KMS-11 (cell line): ENCODE results near the gene ERMARD.
A peak's percentile ranks its signal among the peaks of the same experiment; 100 is the strongest.

Source experiments
- H2AFZ ChIP-seq: fragments of 200-600 bp; sonication (generic); 2 replicates; pipeline ENCODE4 v1.6.1; 2016; ENCODE audit warnings: antibody characterized with exemption, mixed run types, low read depth
- H3K27ac ChIP-seq: fragments of 200-600 bp; sonication (generic); 2 replicates; pipeline ENCODE4 v1.6.1; 2016; ENCODE audit warnings: mild to moderate bottlenecking, mixed run types
- H3K27me3 ChIP-seq: fragments of 200-600 bp; sonication (generic); 2 replicates; pipeline ENCODE4 v1.6.1; 2017; ENCODE audit warnings: mild to moderate bottlenecking, low read depth, mixed run types, moderate library complexity; ENCODE audit not compliant: insufficient read depth
- H3K36me3 ChIP-seq: fragments of 200-600 bp; sonication (generic); 2 replicates; pipeline ENCODE4 v1.6.1; 2017; ENCODE audit warnings: mild to moderate bottlenecking, mixed run types; ENCODE audit not compliant: insufficient read depth
- H3K4me1 ChIP-seq: fragments of 200-600 bp; sonication (generic); 2 replicates; pipeline ENCODE4 v1.6.1; 2016; ENCODE audit warnings: mild to moderate bottlenecking, low read depth, mixed run types; ENCODE audit not compliant: poor library complexity, severe bottlenecking
- H3K4me2 ChIP-seq: fragments of 200-600 bp; sonication (generic); 2 replicates; pipeline ENCODE4 v1.7.0; 2016; ENCODE audit warnings: mild to moderate bottlenecking, mixed run types
- H3K4me3 ChIP-seq: fragments of 200-600 bp; sonication (generic); IDR thresholded peaks from 2 replicates; pipeline ENCODE4 v1.6.1; 2017; ENCODE audit warnings: low read depth, low read length, mixed read lengths; ENCODE audit not compliant: insufficient read depth
- H3K79me2 ChIP-seq: fragments of 200-600 bp; sonication (generic); 2 replicates; pipeline ENCODE4 v1.6.1; 2016; ENCODE audit warnings: low read depth, mixed run types; ENCODE audit not compliant: insufficient read depth
- H3K9ac ChIP-seq: fragments of 200-600 bp; sonication (generic); 2 replicates; pipeline ENCODE4 v1.6.1; 2016; ENCODE audit warnings: mild to moderate bottlenecking, mixed run types
- H4K20me1 ChIP-seq: fragments of 200-600 bp; sonication (generic); 2 replicates; pipeline ENCODE4 v1.6.1; 2016; ENCODE audit warnings: mild to moderate bottlenecking, mixed run types; ENCODE audit not compliant: insufficient read depth
- TF ChIP-seq, protein P1 (sequence below): fragments of 200-600 bp; sonication (generic); conservative IDR thresholded peaks from 2 replicates; pipeline ENCODE4 v1.6.1; 2017; ENCODE audit warnings: low read depth, mild to moderate bottlenecking, antibody characterized with exemption, low read length, moderate library complexity, mixed read lengths

The ERMARD gene

GRCh38 chr6:169719117-169719516 is 32.3 kb upstream of the ERMARD start:
- H3K9ac ChIP-seq = no peak overlapping the region
- H4K20me1 ChIP-seq = peaks cover 7% of the 10 kb centered on the region; the same call in 1 of the 2 replicates
- no peak overlapping the region for H3K27ac ChIP-seq
- H3K27me3 ChIP-seq = no peaks in the 10 kb centered on the region
- peaks cover 30% of the 10 kb centered on the region for H3K4me1 ChIP-seq
- no peak overlapping the region for H3K4me3 ChIP-seq
- no peak overlapping the region for H2AFZ ChIP-seq
- H3K36me3 ChIP-seq = 0 out of 2 replicates have a peak, but pooled peaks cover 2% of the 10 kb centered on the region
- H3K4me2 ChIP-seq = no peak overlapping the region
- TF ChIP-seq, protein P1, sequence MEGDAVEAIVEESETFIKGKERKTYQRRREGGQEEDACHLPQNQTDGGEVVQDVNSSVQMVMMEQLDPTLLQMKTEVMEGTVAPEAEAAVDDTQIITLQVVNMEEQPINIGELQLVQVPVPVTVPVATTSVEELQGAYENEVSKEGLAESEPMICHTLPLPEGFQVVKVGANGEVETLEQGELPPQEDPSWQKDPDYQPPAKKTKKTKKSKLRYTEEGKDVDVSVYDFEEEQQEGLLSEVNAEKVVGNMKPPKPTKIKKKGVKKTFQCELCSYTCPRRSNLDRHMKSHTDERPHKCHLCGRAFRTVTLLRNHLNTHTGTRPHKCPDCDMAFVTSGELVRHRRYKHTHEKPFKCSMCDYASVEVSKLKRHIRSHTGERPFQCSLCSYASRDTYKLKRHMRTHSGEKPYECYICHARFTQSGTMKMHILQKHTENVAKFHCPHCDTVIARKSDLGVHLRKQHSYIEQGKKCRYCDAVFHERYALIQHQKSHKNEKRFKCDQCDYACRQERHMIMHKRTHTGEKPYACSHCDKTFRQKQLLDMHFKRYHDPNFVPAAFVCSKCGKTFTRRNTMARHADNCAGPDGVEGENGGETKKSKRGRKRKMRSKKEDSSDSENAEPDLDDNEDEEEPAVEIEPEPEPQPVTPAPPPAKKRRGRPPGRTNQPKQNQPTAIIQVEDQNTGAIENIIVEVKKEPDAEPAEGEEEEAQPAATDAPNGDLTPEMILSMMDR = no peak
- H3K79me2 ChIP-seq = peaks cover 63% of the 10 kb centered on the region

GRCh38 chr6:169720207-169720855 is 31.1 kb upstream of the ERMARD start:
- Histone ChIP-seq H3K4me1 (peaks cover 30% of the 10 kb centered on the region), H3K4me2 (no peak overlapping the region), H2AFZ (no peak overlapping the region), H3K9ac (no peak overlapping the region), H4K20me1 (peaks cover 7% of the 10 kb centered on the region; the same call in 1 of the 2 replicates), H3K27ac (no peak overlapping the region), H3K36me3 (0 out of 2 replicates have a peak, but pooled peaks cover 2% of the 10 kb centered on the region), H3K4me3 (no peak overlapping the region), H3K79me2 (peaks cover 63% of the 10 kb centered on the region), H3K27me3 (no peaks in the 10 kb centered on the region)
- TF ChIP-seq, protein P1 = no peak

DNA sequence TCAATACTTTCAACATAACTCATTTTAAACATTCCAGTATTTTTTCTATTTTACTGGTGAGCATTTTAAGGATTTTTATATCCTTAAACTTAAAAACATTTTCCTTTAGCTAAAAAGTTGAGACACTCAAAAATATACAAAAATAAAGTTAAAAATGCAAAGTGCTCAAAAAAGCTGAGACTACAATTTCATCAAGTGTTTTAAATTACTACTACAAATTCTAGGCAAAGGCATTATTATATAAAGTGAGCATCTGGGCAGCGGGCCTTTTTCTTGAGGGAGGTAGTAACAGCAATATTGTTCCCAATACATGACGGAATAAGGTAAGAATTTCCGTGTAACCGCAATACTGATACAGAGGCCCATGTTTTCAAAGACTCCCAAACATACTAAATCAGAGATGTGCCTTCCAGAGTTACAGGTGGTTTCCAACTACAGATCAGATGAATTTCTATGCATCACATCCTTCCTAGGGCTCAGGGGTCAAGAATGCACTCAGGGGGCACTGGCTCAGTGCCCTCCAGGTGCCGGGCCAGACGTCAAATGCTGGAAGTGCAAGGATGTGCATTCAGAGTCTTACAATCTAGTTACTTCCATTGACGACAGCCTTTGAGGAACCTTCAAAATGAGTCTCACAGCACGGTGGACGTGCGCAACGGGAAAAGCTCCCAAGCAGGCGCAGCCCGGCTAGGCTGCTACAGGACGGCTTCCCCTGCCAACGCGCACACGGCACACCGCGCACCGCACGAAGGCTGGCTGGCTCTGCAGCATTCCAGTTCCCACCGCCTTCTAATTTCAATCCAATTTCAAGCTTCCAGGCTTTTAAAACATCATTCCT is 28.8 kb upstream of the ERMARD start:
- Histone ChIP-seq H3K4me1 (peaks cover 30% of the 10 kb centered on the region), H3K79me2 (peaks cover 54% of the 10 kb centered on the region), H3K27me3 (no peaks in the 10 kb centered on the region), H3K9ac (peak overlapping the region; percentile 72), H2AFZ (peak overlapping the region; percentile 18; the same call in 1 of the 2 replicates), H3K4me3 (no peak overlapping the region), H3K27ac (peak overlapping the region; percentile 81), H3K4me2 (peak overlapping the region; percentile 100), H4K20me1 (peaks cover 7% of the 10 kb centered on the region; the same call in 1 of the 2 replicates), H3K36me3 (no peaks in the 10 kb centered on the region)
- TF ChIP-seq, protein P1 = no peak

GRCh38 chr6:169723200-169723909 is 28.1 kb upstream of the ERMARD start:
- no peaks in the 10 kb centered on the region for H3K27me3 ChIP-seq
- peaks cover 48% of the 10 kb centered on the region for H3K79me2 ChIP-seq
- peak overlapping the region; percentile 100 for H3K4me2 ChIP-seq
- TF ChIP-seq, protein P1 = no peak
- H3K9ac ChIP-seq = peak overlapping the region; percentile 72
- H2AFZ ChIP-seq = peak overlapping the region; percentile 18; the same call in 1 of the 2 replicates
- H3K4me3 ChIP-seq = no peak overlapping the region
- H4K20me1 ChIP-seq = peaks cover 7% of the 10 kb centered on the region; the same call in 1 of the 2 replicates
- no peaks in the 10 kb centered on the region for H3K36me3 ChIP-seq
- peaks cover 30% of the 10 kb centered on the region for H3K4me1 ChIP-seq
- peak overlapping the region; percentile 81 for H3K27ac ChIP-seq
